GM21515 (cell line): ENCODE data around the gene DIP2C.
"Not testable (repeated sequence)": the region's sequence is repeated elsewhere in the genome, so short reads cannot be mapped to it uniquely, and the experiment has no call there.

Experiments
- ATAC-seq: cut with Tn5 transposase; IDR thresholded peaks from one replicate; pipeline ENCODE4 v1.9.1; 2021; ENCODE audit not compliant: unreplicated experiment

DIP2C gene

DNA sequence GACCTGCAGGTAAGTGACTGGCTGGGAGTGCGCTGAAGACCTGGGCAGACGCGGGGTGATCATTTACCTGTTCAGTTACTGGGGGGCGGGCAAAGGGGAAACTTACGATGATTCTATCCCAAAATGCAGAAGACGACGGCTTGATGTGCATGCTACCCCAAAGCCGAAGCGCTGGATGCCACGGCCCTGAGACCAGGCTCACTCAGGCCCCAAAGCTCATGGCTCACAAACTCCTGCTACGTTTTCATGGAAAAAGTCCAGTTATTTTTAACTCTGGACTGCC is 200.6 kb downstream of the DIP2C start:
- no peak for ATAC-seq

DNA sequence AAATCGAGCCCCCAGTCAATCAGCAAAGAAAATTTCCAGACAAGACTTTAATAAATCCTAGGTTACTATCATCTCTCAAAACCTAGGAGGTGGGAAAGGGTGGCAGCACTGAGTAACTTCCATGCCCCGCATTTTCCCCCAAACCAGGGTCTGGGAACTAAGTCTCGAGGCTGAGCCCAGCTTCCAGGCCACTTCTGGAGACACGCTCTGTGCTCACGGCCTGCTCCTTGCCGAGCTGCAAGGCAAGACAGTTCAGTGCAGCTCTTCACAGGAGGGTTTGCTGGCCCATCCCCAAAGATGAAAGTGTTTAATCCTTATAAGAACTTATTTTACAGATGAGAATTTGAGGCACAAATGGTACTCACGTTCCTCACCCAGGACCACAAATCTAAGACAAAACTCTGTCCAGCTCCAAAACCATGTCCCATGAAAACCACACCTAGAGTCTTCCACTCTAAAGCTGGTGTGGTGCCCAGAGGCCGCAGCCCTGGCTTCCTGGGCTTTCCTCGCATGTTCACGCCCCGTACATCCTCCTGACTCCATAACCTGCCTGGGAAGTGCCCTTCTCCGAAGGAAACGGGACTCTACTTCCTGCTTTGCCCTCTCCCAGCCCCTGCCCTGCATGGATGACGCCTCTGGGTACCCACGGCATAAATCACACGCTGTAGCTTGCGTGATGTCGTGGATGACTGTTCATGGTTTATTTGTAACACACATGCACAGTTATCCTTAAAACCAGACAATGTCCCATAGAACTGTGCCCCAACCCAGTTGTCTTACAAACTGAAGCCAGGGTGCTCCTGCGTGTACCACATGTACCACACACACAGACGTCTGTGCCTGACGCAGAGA is 201.2 kb downstream of the DIP2C start:
- no peak for ATAC-seq

DNA sequence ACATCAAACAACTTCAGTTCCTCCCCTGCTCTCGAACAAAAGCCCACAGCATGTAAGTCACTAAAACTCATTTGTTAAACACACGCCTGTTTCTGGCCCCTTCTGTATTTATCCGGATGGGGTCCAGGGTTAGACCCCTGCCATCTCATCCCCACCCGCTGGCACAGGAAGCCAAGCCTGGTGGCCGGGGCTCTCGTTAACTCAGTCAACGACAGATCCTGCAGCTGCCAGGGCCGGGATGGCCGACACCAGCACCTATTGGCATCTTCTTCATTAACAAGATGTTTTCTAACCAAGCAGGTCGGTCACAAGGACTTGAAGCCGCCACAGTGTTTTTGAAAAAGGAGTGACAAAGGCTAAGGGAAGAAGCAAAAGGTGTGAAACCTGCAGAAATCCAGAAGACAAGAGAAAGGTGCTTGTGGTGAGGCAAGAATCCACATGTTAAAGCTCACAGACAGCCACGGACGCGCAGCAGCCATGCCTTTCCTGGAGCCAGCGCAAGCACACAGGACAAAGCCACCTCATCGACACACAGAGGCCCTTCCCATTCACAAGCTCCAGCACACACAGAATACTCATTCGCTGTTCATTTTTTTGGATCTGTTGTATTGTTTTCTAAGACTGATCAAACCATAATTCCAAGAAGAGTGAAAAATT is 202.7 kb downstream of the DIP2C start:
- ATAC-seq: no peak

DNA sequence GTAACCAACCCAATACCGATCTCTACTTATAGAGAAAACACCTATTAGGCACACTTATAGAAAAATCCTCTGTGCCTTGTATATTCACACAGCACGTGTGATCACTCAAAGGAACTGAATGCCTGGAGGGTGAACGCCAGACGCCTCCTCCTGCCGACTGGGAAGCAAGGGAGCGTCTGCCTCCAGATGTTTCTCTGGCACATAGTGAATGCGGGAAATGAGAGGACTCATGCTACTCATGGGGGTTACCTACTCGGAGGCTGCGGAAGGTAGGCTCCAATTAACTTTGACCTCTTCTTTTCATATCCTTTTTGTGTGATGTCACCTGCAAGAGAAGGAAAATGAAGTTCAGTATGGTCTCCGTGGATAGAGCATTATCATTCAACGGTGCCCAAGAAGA is 203.3 kb downstream of the DIP2C start:
- no peak for ATAC-seq

DNA sequence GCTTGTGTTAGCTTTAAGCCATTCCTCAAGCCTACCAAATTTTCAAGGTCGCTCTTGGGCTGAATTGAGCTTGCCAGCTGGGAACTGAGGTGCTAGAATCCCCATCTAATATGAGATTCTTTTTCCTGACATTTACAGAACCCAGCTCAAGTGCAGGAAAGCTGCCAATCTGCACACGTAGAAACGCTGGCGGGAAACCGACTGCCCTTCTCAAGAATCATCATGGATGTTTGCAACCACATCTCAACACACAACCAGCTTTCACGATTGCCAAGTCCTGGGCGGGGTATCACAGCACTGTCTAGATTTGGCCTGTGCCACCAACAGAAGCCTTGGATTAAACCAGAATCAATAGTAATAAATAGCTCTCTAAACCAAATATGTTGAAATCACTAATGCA is 203.7 kb downstream of the DIP2C start:
- no peak for ATAC-seq

DNA sequence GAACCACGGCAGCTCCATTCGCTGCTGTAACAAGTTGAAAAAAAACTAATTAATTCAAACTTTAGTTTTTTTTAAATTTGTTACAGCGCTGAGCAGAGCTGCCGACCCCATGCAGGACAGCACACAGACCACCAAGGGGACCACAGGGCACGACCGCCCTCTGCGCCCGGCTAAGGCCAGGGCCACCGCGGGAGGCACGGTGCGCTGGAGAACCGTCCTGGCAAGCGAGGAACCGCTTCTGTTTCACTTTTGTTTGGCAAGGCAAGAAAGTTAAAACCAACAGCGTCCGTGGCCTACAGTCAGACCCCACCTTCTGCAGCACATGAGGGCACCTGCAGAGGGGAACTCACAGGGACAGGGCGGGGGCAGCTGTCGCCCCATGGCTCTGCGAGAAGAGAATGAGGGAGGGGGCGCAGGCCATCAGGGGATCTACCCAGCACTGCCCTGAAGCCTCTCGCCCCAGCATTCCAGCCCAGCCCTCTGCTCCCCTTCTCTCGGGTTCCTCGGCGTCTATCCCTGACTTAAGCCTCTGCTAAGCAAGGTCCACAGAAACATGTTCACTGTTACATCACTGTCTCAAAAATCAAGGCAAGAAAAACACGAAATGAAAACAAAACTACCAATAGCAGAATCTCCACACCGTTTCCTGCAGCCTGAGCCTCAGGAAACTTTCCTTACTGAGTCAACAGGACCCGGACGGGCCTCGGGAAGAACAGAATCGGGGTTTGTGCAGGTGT is 204.4 kb downstream of the DIP2C start:
- ATAC-seq: peak; percentile 67

DNA sequence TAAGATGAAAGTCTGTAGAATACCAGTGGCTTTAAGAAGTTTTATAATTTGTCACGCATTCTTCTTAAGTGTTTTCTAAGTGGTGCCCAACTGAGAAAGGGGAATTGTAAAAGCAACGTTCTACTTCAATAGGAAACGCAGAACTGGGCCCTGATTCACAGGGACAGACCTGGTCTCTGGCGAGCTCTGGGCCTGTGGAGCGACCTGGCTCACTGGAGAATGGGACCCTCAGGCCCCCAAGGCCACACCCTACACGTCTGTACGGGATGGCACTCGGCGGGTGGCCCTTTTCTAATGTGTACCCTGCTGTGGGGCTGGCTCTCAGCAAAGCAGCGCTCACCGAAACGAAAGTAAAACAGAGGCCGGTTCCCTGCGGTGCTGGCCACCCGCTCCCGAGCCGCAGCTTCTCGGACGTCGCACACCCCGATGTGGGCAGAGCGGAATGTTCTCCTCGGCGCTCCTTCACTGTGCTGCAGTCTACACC is 205.0 kb downstream of the DIP2C start:
- ATAC-seq: peak; percentile 62

DNA sequence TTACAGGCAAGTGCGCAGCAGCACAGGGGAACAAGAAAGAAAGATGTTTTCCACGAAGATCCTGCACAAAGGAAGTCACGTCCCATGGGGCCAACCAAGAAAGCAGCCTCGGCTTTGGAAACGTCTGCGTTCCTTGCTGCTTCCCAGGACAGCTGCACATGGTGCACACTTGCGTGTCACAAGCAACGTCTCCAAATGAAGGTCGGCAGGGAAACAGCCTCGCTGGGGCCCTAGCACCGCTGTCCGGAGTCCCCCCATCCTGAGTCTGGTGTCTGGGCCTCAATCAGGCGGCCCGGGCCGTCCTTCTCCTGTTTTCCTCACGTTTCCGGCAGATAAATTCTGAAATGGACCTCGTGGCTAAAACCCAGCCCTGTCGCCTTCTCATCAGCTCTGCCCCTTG is 206.2 kb downstream of the DIP2C start:
- ATAC-seq: no peak

DNA sequence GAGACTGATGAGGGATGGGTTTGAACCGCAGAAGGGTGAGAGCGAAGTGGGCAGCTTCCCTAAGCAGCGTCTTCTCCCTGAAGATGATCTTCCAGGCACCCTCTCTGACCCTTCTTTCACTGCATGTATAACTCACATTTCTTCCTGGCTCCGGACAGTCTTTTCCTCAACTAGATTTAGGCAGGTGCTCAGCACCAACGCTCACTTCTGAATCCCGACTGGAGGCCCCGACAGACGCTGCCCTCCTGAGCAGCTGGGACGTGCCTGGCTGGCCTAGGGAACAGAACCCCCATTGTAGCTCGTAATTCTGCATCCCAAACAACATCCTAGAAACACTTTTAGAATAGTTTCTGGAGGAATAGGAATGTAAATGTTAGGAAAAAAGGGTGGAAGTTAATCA is 206.6 kb downstream of the DIP2C start:
- ATAC-seq: no peak

DNA sequence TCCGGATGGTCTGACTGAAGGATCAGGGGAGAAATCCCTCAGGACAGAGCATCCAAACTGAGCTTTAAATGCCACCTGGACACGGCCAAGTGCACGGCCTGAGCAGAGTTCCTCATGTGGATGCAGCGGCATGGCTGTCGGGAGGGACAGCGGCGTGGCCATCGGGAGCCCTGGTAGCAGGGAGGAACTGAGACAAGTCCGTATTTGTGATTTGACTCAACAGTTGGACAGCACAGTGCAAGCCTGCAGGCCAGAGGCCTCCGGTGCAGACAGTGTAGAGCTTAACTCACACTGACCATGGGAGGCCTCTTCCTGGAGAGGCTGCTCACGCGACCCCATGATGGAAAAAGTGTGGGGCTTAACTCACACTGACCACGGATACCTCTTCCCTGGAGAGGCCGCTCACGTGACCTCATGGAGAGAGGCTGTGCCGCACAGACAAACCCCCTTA is 207.4 kb downstream of the DIP2C start:
- ATAC-seq: no peak

DNA sequence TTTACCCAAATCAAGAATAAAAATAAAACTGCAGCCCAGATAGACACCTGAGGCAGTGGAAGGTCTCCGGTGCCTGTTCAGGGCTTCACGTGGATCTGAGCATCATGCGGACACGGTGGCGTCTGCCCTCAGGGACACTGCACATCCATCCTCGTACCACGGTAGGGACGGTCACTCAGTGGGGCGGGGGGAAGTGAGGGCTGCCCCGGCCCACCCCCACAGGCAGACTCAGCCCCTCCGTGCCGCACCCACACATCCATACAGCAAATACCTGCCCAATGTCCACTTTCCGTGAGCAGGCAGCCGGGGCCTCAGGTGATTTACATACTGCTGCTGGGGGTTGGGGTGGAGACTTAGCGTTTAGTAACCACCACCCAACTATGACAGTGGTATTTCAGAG is 207.8 kb downstream of the DIP2C start:
- no peak for ATAC-seq

DNA sequence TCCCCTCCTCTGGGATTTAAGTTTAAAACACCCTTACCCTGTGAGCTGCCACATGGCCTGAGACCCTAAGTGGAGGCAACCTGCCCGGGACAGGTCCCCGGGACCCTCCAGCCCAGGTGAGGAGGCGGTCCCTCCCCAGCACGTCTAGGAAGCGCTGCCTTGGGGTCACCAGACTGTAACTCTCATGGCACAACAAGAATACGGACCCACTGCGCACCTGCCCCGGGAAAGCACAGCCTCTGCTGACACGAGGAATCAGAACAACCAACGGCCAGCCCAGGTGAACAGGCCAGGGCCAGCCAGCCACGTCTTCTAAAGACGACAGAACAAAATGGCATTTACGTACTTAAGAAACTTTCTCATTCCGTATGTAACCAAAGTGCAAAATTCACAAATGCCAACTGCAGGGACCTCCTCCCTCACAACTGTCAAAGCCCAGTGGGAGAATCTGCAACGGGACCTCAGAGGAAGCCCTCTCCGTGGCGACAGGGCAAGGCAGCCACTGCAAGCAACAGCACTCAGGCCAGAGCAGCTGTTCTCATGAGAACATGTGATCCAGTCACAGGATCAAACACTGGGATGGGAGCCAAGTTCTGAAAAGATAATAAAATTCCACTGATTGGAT is 208.4 kb downstream of the DIP2C start:
- ATAC-seq: no peak

DNA sequence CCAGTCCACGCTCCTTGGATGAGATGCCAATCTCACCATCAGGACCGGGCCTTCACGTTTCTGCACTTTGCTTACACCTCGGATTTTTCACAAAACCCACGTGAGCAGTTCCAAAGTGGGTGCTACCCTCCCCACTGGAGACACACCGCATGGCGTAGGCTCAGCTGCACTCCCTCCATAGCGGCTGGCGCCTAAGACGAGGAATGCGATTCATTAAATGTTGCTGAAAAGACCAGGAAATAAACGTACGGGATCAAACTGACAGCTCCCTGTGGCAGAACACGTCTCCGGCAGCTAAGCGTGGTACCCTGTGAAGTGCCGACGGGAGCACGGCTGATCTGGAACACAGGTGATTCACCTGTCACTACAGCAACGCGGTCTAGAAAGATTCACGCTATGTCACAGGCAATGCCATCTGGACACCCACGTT is 209.0 kb downstream of the DIP2C start:
- ATAC-seq: no peak

DNA sequence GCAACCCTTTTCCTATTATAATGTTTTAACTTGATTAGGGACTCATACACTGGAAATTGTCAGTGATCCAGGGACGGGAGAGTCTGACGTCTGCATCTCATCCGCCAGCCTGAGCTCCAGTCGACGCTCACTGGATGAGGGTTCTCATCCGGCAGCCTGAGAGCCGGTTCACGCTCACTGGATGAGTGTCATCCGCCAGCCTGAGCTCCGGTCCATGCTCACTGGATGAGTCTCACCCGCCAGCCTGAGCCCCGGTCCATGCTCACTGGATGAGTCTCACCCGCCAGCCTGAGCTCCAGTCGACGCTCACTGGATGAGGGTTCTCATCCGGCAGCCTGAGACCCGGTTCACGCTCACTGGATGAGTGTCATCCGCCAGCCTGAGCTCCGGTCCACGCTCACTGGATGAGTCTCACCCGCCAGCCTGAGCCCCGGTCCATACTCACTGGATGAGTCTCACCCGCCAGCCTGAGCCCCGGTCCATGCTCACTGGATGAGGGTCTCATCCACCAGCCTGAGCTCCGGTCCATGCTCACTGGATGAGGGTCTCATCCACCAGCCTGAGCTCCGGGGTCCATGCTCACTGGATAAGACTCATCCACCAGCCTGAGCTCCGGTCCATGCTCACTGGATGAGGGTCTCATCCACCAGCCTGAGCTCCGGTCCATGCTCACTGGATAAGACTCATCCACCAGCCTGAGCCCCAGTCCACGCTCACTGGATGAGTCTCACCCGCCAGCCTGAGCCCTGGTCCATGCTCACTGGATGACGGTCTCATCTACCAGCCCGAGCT is 209.6 kb downstream of the DIP2C start:
- ATAC-seq: not testable (repeated sequence)

DNA sequence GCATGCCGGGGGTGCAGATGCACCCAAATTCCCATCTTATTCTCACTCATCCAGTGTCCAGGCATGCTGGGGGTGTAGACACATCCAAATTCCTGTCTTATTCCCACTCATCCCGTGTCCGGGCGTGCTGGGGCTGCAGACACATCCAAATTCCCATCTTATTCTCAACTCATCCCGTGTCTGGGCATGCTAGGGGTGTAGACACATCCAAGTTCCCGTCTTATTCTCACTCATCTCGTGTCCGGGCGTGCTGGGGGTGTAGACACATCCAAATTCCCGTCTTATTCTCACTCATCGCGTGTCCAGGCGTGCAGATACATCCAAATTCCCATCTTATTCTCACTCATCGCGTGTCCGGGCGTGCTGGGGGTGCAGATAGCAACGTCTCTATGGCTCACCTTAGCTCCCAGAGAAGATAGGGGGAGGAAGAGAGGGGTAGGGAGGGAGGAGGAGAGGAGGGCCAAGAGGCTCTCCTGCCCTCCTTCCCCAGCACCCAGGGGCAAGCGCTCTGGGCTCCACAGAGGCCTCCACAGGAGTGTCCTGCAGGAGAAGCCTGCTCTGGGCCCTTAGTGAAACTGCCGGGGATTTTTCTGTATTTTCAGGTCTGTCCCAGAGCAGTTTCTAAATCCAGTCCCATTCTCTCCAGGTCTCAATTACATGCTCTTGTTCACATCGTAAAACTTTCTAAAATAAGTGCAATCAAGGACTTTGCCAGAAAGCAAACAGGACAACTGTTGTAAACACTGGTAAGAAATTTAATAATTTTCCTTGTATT is 210.8 kb downstream of the DIP2C start:
- no peak for ATAC-seq

DNA sequence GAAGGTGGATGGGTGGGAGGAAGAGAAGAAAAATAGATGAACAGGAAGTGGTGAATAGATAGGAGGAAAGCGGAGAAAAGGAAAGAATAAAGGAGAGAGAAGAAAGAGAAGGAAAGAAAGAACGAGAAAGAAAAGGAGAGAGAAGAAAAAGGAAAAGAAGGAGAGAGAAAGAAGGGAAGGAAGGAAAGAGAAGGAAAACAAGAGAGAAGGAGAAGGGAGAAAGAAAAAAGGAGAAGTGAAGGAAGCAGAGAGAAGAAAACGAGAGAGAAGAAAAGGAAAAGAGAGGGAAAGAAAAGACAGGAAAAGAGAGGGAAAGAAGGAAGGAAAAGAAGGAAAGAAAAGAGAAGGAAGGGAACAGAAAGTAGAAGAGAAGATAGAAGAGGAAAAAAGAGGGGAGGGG is 211.8 kb downstream of the DIP2C start:
- ATAC-seq: no peak

DNA sequence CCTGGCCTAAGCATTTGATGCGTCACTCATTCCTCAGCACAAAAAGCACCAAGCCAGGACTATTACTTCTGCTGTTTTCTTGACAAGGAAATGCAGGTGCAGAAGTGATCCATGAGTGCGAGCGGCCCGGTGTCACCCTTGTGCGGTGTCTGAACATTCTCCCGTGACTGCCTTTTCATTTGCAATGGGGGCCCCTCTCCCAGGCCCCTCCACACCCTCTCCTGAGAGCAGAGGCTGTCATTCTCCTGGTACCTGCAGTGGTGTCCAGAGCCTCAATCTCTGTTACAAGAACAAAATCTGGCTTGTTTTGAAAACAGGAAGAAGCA is 213.1 kb downstream of the DIP2C start:
- no peak for ATAC-seq

DNA sequence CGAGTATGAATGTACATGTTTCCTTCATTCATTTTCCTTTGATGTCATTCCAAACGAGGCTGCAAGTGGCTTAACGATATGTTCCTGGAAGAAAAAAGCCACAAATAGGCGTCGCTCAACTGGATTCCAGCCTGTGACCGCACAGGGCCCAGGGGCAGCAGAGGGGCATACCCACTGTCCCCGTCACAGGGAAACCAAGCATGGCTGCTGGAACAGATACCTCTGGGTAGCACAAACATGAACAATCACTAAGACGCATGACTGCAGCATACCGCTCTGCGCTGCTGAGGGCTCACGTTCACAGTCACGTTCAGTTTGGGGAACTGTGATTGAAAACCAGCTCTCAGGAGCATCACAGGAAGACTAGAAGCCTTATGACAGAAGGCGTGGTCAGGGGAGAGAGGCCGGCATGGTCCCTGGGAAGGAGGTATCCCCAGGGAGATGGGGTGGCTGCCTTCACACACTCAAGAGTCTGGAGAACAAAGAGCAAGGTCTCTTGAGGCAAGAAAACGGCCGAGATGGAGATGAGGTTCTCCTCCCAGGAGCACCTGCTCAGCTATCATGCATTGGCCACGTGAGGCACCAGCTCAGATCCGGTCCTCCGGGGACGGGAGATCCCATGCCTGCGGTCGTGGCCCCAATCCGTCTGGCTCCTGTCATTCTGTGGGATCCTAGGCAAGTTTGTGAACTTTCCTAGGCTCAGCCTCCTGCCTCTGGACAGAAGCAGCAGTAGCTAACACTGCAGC is 213.6 kb downstream of the DIP2C start:
- no peak for ATAC-seq

DNA sequence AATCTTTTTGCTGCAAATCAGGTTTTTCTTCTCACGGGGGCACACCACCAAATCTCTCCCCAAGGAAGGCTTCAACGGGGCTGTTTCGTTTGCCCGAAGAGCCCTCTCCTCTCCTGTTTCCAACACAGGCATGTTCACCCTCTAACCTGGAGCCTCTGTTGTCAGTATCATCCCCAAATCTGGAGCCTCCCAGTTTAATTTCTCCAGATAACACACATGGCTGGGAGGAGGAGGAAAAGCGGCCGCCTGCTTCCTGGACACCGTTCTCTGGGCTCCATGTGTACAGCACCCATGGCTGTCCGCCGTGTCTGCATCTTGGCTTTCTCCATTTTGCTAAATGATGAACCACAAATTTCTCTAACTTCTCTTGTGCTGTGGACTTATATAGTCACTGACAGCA is 214.5 kb downstream of the DIP2C start:
- no peak for ATAC-seq
